Measurements from ENCODE around the gene KCTD15.

- TF ChIP-seq REST (IDR thresholded peaks at IDR 0.05; ENCODE audit: insufficient read depth in 1 of 2, low read depth in 2 of 2, low read length in 2 of 2): no peak
- no peak for TF ChIP-seq POLR2AphosphoS5 (IDR thresholded peaks at IDR 0.05; ENCODE audit: low read depth, low read length)
- TF ChIP-seq TAF1 (IDR thresholded peaks at IDR 0.05; ENCODE audit: borderline replicate concordance, insufficient read depth, low read length): no peak
- no peak for TF ChIP-seq SIN3A (IDR thresholded peaks at IDR 0.05; ENCODE audit: borderline replicate concordance, insufficient read depth, low read length)
- no peak for TF ChIP-seq FOXP2 (optimal IDR thresholded peaks at IDR 0.05; ENCODE audit: borderline replicate concordance, extremely low read depth, extremely low read length, insufficient read depth)
Observed at GRCh38 chr19:33861950-33862349, 65.3 kb downstream of the KCTD15 start.

Data from PFSK-1 (cell line).